Liver (tissue), 9 donors: ENCODE results near the gene FAM83E. TPM values are rescaled to one million over a fixed set of nuclear protein-coding genes. Genes with fewer than 3 reads are reported as not detected.

Experiments used
- DNase-seq: peaks from one replicate; pipeline ENCODE4 v3.0.0-alpha.2; 2017; ENCODE audit warnings: low spot score
- H3K27ac ChIP-seq, 2 donors: one replicate each; pipeline ENCODE4 v1.7.0; 2013; ENCODE audit warnings: inconsistent platforms in 2 of 2, low read length in 2 of 2, control low read depth in 1 of 2, low read depth in 1 of 2, mild to moderate bottlenecking in 1 of 2
- H3K27me3 ChIP-seq, 4 donors: one replicate each; pipeline versions ENCODE4 v1.6.1 to v1.7.0; 2013; ENCODE audit warnings: low read length in 3 of 4, inconsistent platforms in 1 of 4, mild to moderate bottlenecking in 1 of 4, moderate library complexity in 1 of 4; ENCODE audit not compliant: control insufficient read depth in 4 of 4, insufficient read depth in 4 of 4
- H3K36me3 ChIP-seq, 4 donors: one replicate each; pipeline versions ENCODE4 v1.6.1 to v1.7.0; 2013; ENCODE audit warnings: low read length in 3 of 4, mild to moderate bottlenecking in 3 of 4, low read depth in 1 of 4, moderate library complexity in 1 of 4; ENCODE audit not compliant: control insufficient read depth in 4 of 4, insufficient read depth in 3 of 4
- H3K4me1 ChIP-seq, 4 donors: one replicate each; pipeline versions ENCODE4 v1.6.1 to v1.7.0; 2013; ENCODE audit warnings: low read length in 3 of 4, mild to moderate bottlenecking in 3 of 4, moderate library complexity in 1 of 4; ENCODE audit not compliant: control insufficient read depth in 4 of 4, insufficient read depth in 4 of 4
- H3K4me3 ChIP-seq, 3 donors: one replicate each; pipeline versions ENCODE4 v1.6.1 to v1.7.0; 2013; ENCODE audit warnings: low read length in 3 of 3, control low read depth in 1 of 3, low read depth in 1 of 3, mild to moderate bottlenecking in 1 of 3
- H3K9ac ChIP-seq, 2 donors: one replicate each; pipeline ENCODE4 v1.7.0; 2013; ENCODE audit warnings: low read length in 2 of 2, mild to moderate bottlenecking in 2 of 2, moderate library complexity in 2 of 2, control low read depth in 1 of 2, low read depth in 1 of 2
- H3K9me3 ChIP-seq, 4 donors: one replicate each; pipeline versions ENCODE4 v1.6.1 to v1.7.0; 2013; ENCODE audit warnings: low read length in 3 of 4; ENCODE audit not compliant: control insufficient read depth in 4 of 4
- FOXA1 ChIP-seq: IDR thresholded peaks from 2 replicates; pipeline ENCODE4 v1.6.1; 2016; ENCODE audit warnings: antibody characterized with exemption
- FOXA2 ChIP-seq: IDR thresholded peaks from 2 replicates; pipeline ENCODE4 v1.6.1; 2016; ENCODE audit warnings: antibody characterized with exemption
- GABPA ChIP-seq, 2 donors: IDR thresholded peaks in 1 of 2; conservative IDR thresholded peaks in 1 of 2; 2 replicates each; pipeline ENCODE4 v1.6.1; 2016; ENCODE audit warnings: antibody characterized with exemption in 2 of 2, mild to moderate bottlenecking in 1 of 2, moderate library complexity in 1 of 2
- HNF4A ChIP-seq, 2 donors: conservative IDR thresholded peaks; 2 replicates each; pipeline ENCODE4 v1.6.1; 2016; ENCODE audit warnings: antibody characterized with exemption in 2 of 2, mild to moderate bottlenecking in 2 of 2
- HNF4G ChIP-seq: IDR thresholded peaks from 2 replicates; pipeline ENCODE4 v1.6.1; 2016; ENCODE audit warnings: antibody characterized with exemption
- JUND ChIP-seq, 2 donors: IDR thresholded peaks; 2 replicates each; pipeline ENCODE4 v1.6.1; 2016; ENCODE audit warnings: antibody characterized with exemption in 2 of 2
- NR2F2 ChIP-seq: IDR thresholded peaks from 2 replicates; pipeline ENCODE4 v1.6.1; 2016; ENCODE audit warnings: antibody characterized with exemption
- RAD21 ChIP-seq, 2 donors: IDR thresholded peaks; 2 replicates each; pipeline ENCODE4 v1.6.1; 2016; ENCODE audit warnings: antibody characterized with exemption in 2 of 2, mild to moderate bottlenecking in 2 of 2
- RXRA ChIP-seq, 2 donors: IDR thresholded peaks; 2 replicates each; pipeline ENCODE4 v1.6.1; 2017 to 2018; ENCODE audit warnings: antibody characterized with exemption in 2 of 2, mild to moderate bottlenecking in 1 of 2
- SP1 ChIP-seq: IDR thresholded peaks from 2 replicates; pipeline ENCODE4 v1.6.1; 2018; ENCODE audit warnings: antibody characterized with exemption, mild to moderate bottlenecking
- YY1 ChIP-seq: IDR thresholded peaks from 2 replicates; pipeline ENCODE4 v1.6.1; 2016; ENCODE audit warnings: antibody characterized with exemption, mild to moderate bottlenecking
- WGBS: extraction: QIAGEN DNeasy Blood & Tissue Kit; methylation state at CpG from one replicate; pipeline ENCODE4 v1.1.7; 2013; 5-methylcytosine and 5-hydroxymethylcytosine counted together
- polyA plus RNA-seq, 2 donors: library from polyadenylated mRNA; stranded (reverse) in 1 of 2; unstranded in 1 of 2; fragments of 200-250 nt in 1 of 2; fragments of >200 nt in 1 of 2; fragmentation: Nextera tagmentation in 1 of 2; extraction: Ambion mirVana in 1 of 2; gene quantifications; one replicate each; pipeline versions ENCODE4 v1.2.1 to v1.2.3, GENCODE V29; 2013 to 2015
- total RNA-seq, 2 donors: library from RNA; depleted of rRNA; stranded (reverse); fragments of >200 nt; gene quantifications; one replicate each; pipeline ENCODE4 v1.2.3, GENCODE V29; 2014
- TF ChIP-seq, protein P1 (sequence below): IDR thresholded peaks from 2 replicates; pipeline ENCODE4 v1.6.1; 2016; ENCODE audit warnings: antibody characterized with exemption
- TF ChIP-seq, protein P2 (sequence below): IDR thresholded peaks from 2 replicates; pipeline ENCODE4 v1.6.1; 2016; ENCODE audit warnings: antibody characterized with exemption
- TF ChIP-seq, protein P3 (sequence below): IDR thresholded peaks from 2 replicates; pipeline ENCODE4 v1.6.1; 2016; ENCODE audit warnings: antibody characterized with exemption
- TF ChIP-seq, protein P4 (sequence below): IDR thresholded peaks from 2 replicates; pipeline ENCODE4 v1.6.1; 2016; ENCODE audit warnings: antibody characterized with exemption, mild to moderate bottlenecking
- TF ChIP-seq, protein P5 (sequence below): fragments of 150-350 bp; IDR thresholded peaks from 2 replicates; pipeline ENCODE4 v1.5.1; 2017; ENCODE audit warnings: improper control_type of control experiment, low read depth, low read length; ENCODE audit not compliant: missing input control
- donor health status: healthy.
- donor health status: healthy.
- donor health status: healthy.
- donor health status: healthy.
- donor health status: healthy.

Gene FAM83E
- total and polyA plus RNA-seq, 4 donors = 0.20 to 0.42 (median 0.33) TPM; not detected in 1

DNA sequence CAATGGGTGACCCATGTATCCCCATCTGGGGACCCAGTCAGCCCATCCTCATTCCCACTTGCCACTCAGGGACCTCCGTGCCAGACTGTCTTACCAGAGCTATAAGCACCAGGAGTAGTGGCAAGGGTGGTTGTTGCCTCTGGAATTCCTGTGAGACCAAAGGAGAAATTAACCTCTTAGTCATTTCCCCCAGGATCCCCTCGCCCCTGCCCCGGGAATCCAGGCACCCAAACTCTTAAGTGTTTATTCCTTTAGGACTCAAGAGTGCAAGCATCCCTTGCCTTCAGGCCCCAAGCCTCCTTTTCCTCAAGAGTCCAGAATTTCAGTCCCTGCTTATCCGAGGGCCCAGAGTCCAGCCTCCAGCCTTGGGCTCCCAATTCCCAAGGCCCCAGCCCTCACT lies 48.8 kb upstream of the FAM83E start (continued):
- TF ChIP-seq, protein P1, sequence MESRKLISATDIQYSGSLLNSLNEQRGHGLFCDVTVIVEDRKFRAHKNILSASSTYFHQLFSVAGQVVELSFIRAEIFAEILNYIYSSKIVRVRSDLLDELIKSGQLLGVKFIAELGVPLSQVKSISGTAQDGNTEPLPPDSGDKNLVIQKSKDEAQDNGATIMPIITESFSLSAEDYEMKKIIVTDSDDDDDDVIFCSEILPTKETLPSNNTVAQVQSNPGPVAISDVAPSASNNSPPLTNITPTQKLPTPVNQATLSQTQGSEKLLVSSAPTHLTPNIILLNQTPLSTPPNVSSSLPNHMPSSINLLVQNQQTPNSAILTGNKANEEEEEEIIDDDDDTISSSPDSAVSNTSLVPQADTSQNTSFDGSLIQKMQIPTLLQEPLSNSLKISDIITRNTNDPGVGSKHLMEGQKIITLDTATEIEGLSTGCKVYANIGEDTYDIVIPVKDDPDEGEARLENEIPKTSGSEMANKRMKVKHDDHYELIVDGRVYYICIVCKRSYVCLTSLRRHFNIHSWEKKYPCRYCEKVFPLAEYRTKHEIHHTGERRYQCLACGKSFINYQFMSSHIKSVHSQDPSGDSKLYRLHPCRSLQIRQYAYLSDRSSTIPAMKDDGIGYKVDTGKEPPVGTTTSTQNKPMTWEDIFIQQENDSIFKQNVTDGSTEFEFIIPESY = no peak
- TF ChIP-seq RAD21 (IDR thresholded peaks at IDR 0.05) = no peak
- TF ChIP-seq RXRA (IDR thresholded peaks at IDR 0.05) = no peak
- TF ChIP-seq, protein P2, sequence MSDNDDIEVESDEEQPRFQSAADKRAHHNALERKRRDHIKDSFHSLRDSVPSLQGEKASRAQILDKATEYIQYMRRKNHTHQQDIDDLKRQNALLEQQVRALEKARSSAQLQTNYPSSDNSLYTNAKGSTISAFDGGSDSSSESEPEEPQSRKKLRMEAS = no peak
- no peak for TF ChIP-seq FOXA2
- no peak for TF ChIP-seq NR2F2
- TF ChIP-seq SP1 = no peak
- no peak for TF ChIP-seq GABPA (IDR thresholded peaks at IDR 0.05 in 1 of 2, conservative IDR thresholded peaks at IDR 0.05 in 1 of 2)
- TF ChIP-seq JUND (IDR thresholded peaks at IDR 0.05) = no peak
- no peak for TF ChIP-seq HNF4G
- no peak for TF ChIP-seq HNF4A (conservative IDR thresholded peaks at IDR 0.05)

DNA sequence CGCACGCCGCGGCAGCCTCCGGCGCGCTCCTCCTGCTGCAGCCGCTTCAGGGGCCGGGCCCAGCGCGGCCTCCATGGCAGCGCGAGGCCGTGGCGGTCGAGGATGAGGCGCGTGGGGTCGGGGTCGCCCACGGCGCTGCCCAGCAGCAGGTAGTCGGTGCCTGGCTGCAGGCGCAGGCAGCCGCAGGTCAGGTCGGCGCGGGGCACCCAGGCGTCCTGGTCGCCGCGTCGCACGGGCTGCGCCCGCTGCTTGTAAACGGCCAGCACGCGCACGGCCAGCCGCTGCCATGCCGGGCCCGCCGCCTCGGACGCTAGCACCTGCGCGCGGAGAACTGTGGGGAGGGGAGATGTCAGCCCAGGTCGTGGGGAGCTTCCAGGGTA lies 46.8 kb upstream of the FAM83E start:
- 90% methylated on average over 50 of the region's 50 CpGs for WGBS
- no peak overlapping the region for H3K27ac ChIP-seq

More for the DNA sequence above, 46.8 kb upstream of the FAM83E start:
- Histone ChIP-seq H3K9ac (no peak overlapping the region), H3K4me1 (peaks cover 0 to 2% (median 0%) of the 10 kb centered on the region in 4 donors), H3K9me3 (no peaks in the 10 kb centered on the region), H3K4me3 (no peak overlapping the region), H3K27me3 (no peaks in the 10 kb centered on the region), H3K36me3 (no peaks in the 10 kb centered on the region)
- TF ChIP-seq RXRA (IDR thresholded peaks at IDR 0.05) (no peak), HNF4A (conservative IDR thresholded peaks at IDR 0.05) (no peak), GABPA (IDR thresholded peaks at IDR 0.05 in 1 of 2, conservative IDR thresholded peaks at IDR 0.05 in 1 of 2) (no peak), NR2F2 (no peak), FOXA2 (no peak), SP1 (no peak), FOXA1 (no peak), JUND (IDR thresholded peaks at IDR 0.05) (no peak), HNF4G (no peak), YY1 (no peak)
- TF ChIP-seq, protein P3, sequence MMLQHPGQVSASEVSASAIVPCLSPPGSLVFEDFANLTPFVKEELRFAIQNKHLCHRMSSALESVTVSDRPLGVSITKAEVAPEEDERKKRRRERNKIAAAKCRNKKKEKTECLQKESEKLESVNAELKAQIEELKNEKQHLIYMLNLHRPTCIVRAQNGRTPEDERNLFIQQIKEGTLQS = no peak
- TF ChIP-seq, protein P2 = no peak
- TF ChIP-seq, protein P4, sequence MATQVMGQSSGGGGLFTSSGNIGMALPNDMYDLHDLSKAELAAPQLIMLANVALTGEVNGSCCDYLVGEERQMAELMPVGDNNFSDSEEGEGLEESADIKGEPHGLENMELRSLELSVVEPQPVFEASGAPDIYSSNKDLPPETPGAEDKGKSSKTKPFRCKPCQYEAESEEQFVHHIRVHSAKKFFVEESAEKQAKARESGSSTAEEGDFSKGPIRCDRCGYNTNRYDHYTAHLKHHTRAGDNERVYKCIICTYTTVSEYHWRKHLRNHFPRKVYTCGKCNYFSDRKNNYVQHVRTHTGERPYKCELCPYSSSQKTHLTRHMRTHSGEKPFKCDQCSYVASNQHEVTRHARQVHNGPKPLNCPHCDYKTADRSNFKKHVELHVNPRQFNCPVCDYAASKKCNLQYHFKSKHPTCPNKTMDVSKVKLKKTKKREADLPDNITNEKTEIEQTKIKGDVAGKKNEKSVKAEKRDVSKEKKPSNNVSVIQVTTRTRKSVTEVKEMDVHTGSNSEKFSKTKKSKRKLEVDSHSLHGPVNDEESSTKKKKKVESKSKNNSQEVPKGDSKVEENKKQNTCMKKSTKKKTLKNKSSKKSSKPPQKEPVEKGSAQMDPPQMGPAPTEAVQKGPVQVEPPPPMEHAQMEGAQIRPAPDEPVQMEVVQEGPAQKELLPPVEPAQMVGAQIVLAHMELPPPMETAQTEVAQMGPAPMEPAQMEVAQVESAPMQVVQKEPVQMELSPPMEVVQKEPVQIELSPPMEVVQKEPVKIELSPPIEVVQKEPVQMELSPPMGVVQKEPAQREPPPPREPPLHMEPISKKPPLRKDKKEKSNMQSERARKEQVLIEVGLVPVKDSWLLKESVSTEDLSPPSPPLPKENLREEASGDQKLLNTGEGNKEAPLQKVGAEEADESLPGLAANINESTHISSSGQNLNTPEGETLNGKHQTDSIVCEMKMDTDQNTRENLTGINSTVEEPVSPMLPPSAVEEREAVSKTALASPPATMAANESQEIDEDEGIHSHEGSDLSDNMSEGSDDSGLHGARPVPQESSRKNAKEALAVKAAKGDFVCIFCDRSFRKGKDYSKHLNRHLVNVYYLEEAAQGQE = no peak
- TF ChIP-seq, protein P5, sequence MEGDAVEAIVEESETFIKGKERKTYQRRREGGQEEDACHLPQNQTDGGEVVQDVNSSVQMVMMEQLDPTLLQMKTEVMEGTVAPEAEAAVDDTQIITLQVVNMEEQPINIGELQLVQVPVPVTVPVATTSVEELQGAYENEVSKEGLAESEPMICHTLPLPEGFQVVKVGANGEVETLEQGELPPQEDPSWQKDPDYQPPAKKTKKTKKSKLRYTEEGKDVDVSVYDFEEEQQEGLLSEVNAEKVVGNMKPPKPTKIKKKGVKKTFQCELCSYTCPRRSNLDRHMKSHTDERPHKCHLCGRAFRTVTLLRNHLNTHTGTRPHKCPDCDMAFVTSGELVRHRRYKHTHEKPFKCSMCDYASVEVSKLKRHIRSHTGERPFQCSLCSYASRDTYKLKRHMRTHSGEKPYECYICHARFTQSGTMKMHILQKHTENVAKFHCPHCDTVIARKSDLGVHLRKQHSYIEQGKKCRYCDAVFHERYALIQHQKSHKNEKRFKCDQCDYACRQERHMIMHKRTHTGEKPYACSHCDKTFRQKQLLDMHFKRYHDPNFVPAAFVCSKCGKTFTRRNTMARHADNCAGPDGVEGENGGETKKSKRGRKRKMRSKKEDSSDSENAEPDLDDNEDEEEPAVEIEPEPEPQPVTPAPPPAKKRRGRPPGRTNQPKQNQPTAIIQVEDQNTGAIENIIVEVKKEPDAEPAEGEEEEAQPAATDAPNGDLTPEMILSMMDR = no peak
- TF ChIP-seq, protein P1 = no peak
- DNase-seq = no peak
